Measurements from ENCODE around the gene DEAF1.

DNA sequence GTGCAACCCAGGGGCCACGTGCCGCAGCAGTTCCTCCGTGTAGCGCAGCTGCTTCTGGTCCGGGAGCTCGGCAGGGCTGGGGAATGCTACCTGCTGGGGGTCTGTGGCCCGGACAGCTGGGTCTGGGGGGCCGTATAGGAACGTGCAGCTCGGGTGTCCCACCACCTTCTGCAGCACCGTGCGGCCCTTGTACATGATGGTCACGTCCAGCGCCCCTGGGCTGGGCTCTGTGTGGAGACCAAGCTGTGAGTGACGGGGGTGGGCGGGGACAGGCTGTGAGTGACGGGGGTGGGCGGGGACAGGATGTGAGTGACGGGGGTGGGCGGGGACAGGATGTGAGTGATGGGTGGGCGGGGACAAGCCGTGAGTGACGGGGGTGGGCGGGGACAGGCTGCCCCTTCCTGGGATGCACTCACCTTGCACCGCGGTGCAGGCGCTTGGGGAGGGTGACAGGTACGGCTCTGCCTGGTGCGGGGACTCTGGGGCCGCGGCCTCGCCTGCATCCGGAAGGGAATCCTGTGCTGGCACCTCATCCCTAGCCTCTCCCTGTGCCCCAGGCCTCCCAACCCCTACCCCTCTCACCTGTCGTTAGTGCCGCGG, 81.6 kb downstream of the DEAF1 start:
- no peak for TF ChIP-seq REST (IDR thresholded peaks at IDR 0.05; ENCODE audit: insufficient replicate concordance, low read depth)
- TF ChIP-seq, protein P1, sequence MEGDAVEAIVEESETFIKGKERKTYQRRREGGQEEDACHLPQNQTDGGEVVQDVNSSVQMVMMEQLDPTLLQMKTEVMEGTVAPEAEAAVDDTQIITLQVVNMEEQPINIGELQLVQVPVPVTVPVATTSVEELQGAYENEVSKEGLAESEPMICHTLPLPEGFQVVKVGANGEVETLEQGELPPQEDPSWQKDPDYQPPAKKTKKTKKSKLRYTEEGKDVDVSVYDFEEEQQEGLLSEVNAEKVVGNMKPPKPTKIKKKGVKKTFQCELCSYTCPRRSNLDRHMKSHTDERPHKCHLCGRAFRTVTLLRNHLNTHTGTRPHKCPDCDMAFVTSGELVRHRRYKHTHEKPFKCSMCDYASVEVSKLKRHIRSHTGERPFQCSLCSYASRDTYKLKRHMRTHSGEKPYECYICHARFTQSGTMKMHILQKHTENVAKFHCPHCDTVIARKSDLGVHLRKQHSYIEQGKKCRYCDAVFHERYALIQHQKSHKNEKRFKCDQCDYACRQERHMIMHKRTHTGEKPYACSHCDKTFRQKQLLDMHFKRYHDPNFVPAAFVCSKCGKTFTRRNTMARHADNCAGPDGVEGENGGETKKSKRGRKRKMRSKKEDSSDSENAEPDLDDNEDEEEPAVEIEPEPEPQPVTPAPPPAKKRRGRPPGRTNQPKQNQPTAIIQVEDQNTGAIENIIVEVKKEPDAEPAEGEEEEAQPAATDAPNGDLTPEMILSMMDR (IDR thresholded peaks at IDR 0.05; ENCODE audit: insufficient read depth, low read length): no peak
